Skeletal muscle satellite cell (primary cell): ENCODE results near the gene KBTBD4. TPM values are rescaled to one million over a fixed set of nuclear protein-coding genes. Genes with fewer than 3 reads are reported as not detected.

Experiments used
- H3K27me3 ChIP-seq: 2 replicates; pipeline ENCODE4 v1.7.0; 2013; ENCODE audit warnings: low read length; ENCODE audit not compliant: control insufficient read depth, insufficient read depth
- H3K36me3 ChIP-seq: 2 replicates; pipeline ENCODE4 v1.7.0; 2013; ENCODE audit warnings: mild to moderate bottlenecking, control low read depth, low read length; ENCODE audit not compliant: insufficient read depth
- H3K4me1 ChIP-seq: 2 replicates; pipeline ENCODE4 v1.7.0; 2013; ENCODE audit warnings: low read length; ENCODE audit not compliant: control insufficient read depth, insufficient read depth
- H3K4me2 ChIP-seq: 2 replicates; pipeline ENCODE4 v1.7.0; 2013; ENCODE audit warnings: mild to moderate bottlenecking, low read length
- H3K4me3 ChIP-seq: 2 replicates; pipeline ENCODE4 v1.7.0; 2013; ENCODE audit warnings: low read length
- H3K9ac ChIP-seq: 2 replicates; pipeline ENCODE4 v1.7.0; 2013; ENCODE audit warnings: mild to moderate bottlenecking, low read depth, low read length, moderate library complexity
- H3K9me3 ChIP-seq: replicated peaks from 2 replicates; pipeline ENCODE4 v1.7.0; 2013; ENCODE audit warnings: mild to moderate bottlenecking, control low read depth, low read length
- total RNA-seq: library from RNA; depleted of rRNA; stranded (reverse); fragments of >200 nt; gene quantifications from 2 replicates; pipeline ENCODE4 v1.2.3, GENCODE V29; 2012; rRNA removed

KBTBD4 gene
- 18.0 and 21.0 TPM in 2 replicates for total RNA-seq

DNA sequence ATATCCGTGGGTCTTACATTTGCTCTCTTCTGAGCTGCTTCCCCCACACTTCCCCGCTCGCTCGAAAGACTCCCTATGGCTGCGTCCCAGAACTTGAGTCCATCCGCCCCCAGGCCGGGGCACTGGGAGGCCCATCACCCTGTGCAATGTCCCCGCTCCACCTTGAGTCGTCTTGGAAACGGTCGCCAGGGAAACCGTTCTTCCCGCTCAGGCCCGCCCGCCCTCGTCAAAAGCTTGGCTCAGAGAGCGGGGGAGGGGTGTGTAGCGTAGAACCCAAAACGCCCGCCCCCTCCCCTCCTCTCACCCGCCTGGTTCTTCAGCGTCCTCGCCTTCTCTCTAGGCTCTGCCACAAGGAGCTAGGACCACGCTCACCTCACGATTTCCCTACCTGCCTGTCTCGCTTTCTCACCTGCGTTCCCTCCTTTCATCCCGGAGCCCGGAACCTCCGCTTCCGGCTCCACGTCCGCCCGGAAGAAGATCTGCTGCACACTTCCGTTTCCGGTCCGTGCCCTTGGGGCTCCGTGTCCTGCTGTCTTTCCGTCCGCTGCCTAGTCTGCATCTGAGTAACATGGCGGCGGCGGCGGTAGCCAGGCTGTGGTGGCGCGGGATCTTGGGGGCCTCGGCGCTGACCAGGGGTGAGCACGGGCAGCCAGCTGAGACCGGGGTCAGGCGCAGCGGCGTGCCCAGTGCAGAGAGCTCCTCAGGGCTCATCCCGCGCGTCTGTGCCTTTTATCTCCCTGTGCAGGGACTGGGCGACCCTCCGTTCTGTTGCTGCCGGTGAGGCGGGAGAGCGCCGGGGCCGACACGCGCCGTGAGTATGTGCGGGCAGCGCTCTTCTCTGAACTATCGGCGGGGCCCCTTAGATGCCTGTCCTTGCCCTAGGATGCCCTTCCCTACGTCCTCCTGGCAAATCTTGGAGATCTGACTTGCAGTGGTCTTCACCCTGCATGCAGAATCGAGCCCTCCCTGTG, at the start of gene KBTBD4, which contains the start of gene NDUFS3:
Gene KBTBD4, minus strand, starts transcription at position 447 of the 971 bp plus-strand sequence. Its CDS starts 19 bp downstream, at position 428.
Gene NDUFS3, plus strand, starts transcription at position 551 of the 971 bp plus-strand sequence. Its CDS starts 18 bp downstream, at position 569.
- peaks cover 45% of the 10 kb centered on the region for H3K36me3 ChIP-seq

GRCh38 chr11:47628026-47628425, 49.3 kb upstream of the KBTBD4 start:
- Histone ChIP-seq H3K36me3 (peaks cover 68% of the 10 kb centered on the region), H3K9ac (no peak overlapping the region), H3K9me3 (no peaks in the 10 kb centered on the region), H3K27me3 (no peaks in the 10 kb centered on the region), H3K4me2 (no peak overlapping the region), H3K4me3 (no peak overlapping the region), H3K4me1 (no peaks in the 10 kb centered on the region)

More for the DNA sequence above, at the start of gene KBTBD4, which contains the start of gene NDUFS3:
- peak within 1 kb of the TSS; percentile 92 for H3K4me3 ChIP-seq
- H3K4me2 ChIP-seq, result peak within 1 kb of the TSS; percentile 96
- H3K27me3 ChIP-seq, result no peaks in the 10 kb centered on the region
- peak within 1 kb of the TSS; percentile 94 for H3K9ac ChIP-seq
- H3K9me3 ChIP-seq, result no peaks in the 10 kb centered on the region
- peaks cover 16% of the 10 kb centered on the region for H3K4me1 ChIP-seq

- H3K4me3 ChIP-seq, result no peak overlapping the region
- no peak overlapping the region for H3K4me2 ChIP-seq
- no peaks in the 10 kb centered on the region for H3K4me1 ChIP-seq
- peaks cover 74% of the 10 kb centered on the region for H3K36me3 ChIP-seq
- no peaks in the 10 kb centered on the region for H3K27me3 ChIP-seq
- H3K9me3 ChIP-seq, result no peaks in the 10 kb centered on the region
- H3K9ac ChIP-seq, result no peak overlapping the region
These were observed 47.5 kb upstream of the KBTBD4 start for GRCh38 chr11:47626234-47626633.

DNA sequence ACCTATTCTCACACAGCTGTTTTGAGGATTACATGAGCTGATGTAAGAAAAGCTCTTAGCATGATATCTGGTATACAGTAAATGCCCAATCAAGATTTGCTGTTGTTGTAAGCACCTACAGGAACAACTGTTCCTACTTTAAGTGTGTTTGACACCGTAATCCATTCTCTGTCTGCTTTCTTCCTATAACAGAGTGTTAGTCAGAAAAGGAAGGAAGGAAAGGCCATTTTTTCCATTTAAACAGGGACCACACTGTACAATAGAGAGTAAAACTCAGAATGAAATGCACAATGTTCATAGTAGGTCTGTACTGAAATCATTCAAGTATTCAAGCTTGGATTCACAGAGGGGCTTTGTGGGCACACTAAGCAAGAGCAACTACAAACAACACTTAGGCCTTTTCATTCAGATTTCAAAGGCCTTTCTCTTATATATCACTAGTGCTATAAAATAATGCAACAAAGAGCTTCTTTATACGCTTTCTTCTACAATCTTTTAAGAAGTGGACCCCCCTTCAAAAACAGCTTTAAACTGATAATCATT, 42.1 kb upstream of the KBTBD4 start:
- Histone ChIP-seq H3K4me2 (no peak overlapping the region), H3K36me3 (peaks cover 59% of the 10 kb centered on the region)

GRCh38 chr11:47617417-47617809, 38.6 kb upstream of the KBTBD4 start:
- Histone ChIP-seq H3K9ac (no peak overlapping the region), H3K4me3 (no peak overlapping the region), H3K27me3 (no peaks in the 10 kb centered on the region), H3K4me2 (peak overlapping the region; percentile 25), H3K9me3 (no peaks in the 10 kb centered on the region), H3K36me3 (peaks cover 39% of the 10 kb centered on the region), H3K4me1 (peaks cover 14% of the 10 kb centered on the region)

More for the DNA sequence above, 42.1 kb upstream of the KBTBD4 start:
- Histone ChIP-seq H3K4me1 (peaks cover 14% of the 10 kb centered on the region), H3K4me3 (no peak overlapping the region), H3K27me3 (no peaks in the 10 kb centered on the region), H3K9ac (no peak overlapping the region), H3K9me3 (no peaks in the 10 kb centered on the region)

- Histone ChIP-seq H3K4me3 (no peak overlapping the region), H3K4me1 (peaks cover 14% of the 10 kb centered on the region), H3K27me3 (no peaks in the 10 kb centered on the region), H3K9me3 (no peaks in the 10 kb centered on the region), H3K36me3 (peaks cover 34% of the 10 kb centered on the region), H3K9ac (no peak overlapping the region), H3K4me2 (peak overlapping the region; percentile 25)
These were observed 38.1 kb upstream of the KBTBD4 start for GRCh38 chr11:47616726-47617416.

- peaks cover 14% of the 10 kb centered on the region for H3K4me1 ChIP-seq
- no peak overlapping the region for H3K4me2 ChIP-seq
- peaks cover 20% of the 10 kb centered on the region for H3K36me3 ChIP-seq
- no peak overlapping the region for H3K4me3 ChIP-seq
- H3K27me3 ChIP-seq, result no peaks in the 10 kb centered on the region
- no peak overlapping the region for H3K9ac ChIP-seq
- no peaks in the 10 kb centered on the region for H3K9me3 ChIP-seq
These were observed 36.5 kb upstream of the KBTBD4 start for GRCh38 chr11:47615249-47615648.

- no peak overlapping the region for H3K4me3 ChIP-seq
- no peaks in the 10 kb centered on the region for H3K9me3 ChIP-seq
- H3K27me3 ChIP-seq, result no peaks in the 10 kb centered on the region
- H3K36me3 ChIP-seq, result peaks cover 3% of the 10 kb centered on the region
- H3K4me1 ChIP-seq, result peaks cover 21% of the 10 kb centered on the region
- no peak overlapping the region for H3K4me2 ChIP-seq
- no peak overlapping the region for H3K9ac ChIP-seq
These were observed 32.6 kb upstream of the KBTBD4 start for GRCh38 chr11:47611348-47611794.

GRCh38 chr11:47609675-47610074, 30.9 kb upstream of the KBTBD4 start:
- Histone ChIP-seq H3K27me3 (no peaks in the 10 kb centered on the region), H3K4me2 (no peak overlapping the region), H3K4me3 (no peak overlapping the region), H3K36me3 (no peaks in the 10 kb centered on the region), H3K9me3 (no peaks in the 10 kb centered on the region), H3K4me1 (peaks cover 21% of the 10 kb centered on the region), H3K9ac (no peak overlapping the region)

GRCh38 chr11:47607380-47607779, 28.6 kb upstream of the KBTBD4 start:
- no peaks in the 10 kb centered on the region for H3K36me3 ChIP-seq
- no peak overlapping the region for H3K9ac ChIP-seq
- no peaks in the 10 kb centered on the region for H3K27me3 ChIP-seq
- H3K9me3 ChIP-seq, result no peaks in the 10 kb centered on the region
- H3K4me1 ChIP-seq, result peaks cover 21% of the 10 kb centered on the region
- H3K4me2 ChIP-seq, result peak overlapping the region; percentile 58
- peak overlapping the region; percentile 13 for H3K4me3 ChIP-seq

DNA sequence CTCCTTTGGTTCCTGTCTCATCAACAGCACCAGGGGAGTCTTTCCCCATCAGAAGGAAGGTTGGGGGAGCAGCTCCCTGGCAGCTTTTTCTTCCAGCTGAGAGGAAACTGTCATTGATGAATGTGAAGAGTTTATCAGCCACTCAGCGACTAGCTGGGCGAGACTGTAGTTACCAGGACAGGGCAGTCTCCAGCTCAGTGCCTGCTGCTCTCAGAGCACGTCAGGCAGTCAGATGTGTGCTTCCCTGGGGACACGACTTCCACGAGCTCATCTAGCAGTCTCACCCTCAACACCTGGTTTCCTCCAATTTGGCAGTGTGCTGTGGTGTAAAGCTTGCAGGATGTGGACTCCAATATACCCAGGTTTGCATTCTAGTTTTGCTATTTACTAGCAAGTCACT, 28.0 kb upstream of the KBTBD4 start:
- Histone ChIP-seq H3K9ac (no peak overlapping the region), H3K9me3 (no peaks in the 10 kb centered on the region), H3K4me1 (peaks cover 21% of the 10 kb centered on the region), H3K4me3 (peak overlapping the region; percentile 13), H3K36me3 (no peaks in the 10 kb centered on the region), H3K27me3 (no peaks in the 10 kb centered on the region), H3K4me2 (peak overlapping the region; percentile 58)
